Measurements from ENCODE around the gene ZNF548.

GRCh38 chr19:57376151-57376550, 13.5 kb upstream of the ZNF548 start:
- TF ChIP-seq CTCF (conservative IDR thresholded peaks at IDR 0.05; ENCODE audit: low read depth, low read length) (no peak), EZH2 (IDR thresholded peaks at IDR 0.05; ENCODE audit: borderline replicate concordance, low read depth, low read length, poor library complexity, severe bottlenecking) (no peak)
